ENCODE data around the gene PCBD2. TPM values are rescaled to one million over a fixed set of nuclear protein-coding genes. Genes with fewer than 3 reads are reported as not detected.

PCBD2 gene
- total RNA-seq, 1 donor from 2014 or later, result 7.6 TPM

DNA sequence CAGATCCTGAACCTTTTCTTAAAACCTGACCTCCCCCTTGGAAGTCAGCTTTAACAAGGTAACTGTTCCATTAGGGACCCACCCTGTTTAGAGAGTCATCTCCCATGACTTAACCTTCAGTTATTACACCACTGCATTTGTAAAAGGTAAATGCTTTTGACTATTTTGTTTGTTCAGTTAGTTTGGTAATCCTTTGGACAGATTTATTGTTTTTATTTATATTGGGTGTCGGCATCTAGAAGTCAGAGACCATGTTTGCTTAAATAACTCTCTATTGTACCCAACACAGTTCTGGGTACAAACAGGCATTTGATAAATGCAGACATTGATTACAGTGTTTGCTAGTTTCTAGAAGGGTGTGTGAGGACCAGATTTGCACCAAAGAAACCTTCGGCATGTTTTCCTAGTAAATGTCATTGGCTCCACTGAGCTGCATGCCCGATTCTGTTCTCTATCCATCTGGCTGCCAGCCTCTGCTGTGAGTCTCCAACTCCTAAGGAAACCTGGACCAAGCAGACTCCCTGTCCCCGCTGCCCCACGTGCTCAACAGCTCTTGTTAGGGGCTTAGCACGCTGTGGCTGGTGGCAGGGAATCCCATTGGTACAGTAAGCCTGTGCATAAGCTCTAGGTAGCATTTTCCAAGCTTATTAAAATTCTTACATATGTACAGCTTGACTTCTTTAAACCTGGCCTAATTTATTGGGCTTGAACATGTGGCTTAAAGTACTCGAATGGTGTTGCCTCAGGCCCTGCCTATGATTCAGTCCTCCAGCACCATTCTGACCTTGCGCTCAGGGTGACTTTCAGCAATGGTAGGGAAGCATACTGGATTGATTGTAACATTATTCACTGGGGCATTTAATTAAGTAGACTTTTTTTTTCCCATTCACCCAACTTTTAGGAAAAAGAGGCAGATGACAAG lies 6.6 kb downstream of the PCBD2 start:
- no peak overlapping the region for H3K4me3 ChIP-seq
- H3K27me3 ChIP-seq, result no peaks in the 10 kb centered on the region
- DNase-seq (ENCODE audit: low spot score in 2 of 2), result no peak
- intact Hi-C loops (cut with DNase I), result loop anchor here (10.0 kb wide), 1 partner anchor 423 kb away; no protein-coding TSS in a partner anchor
- H3K4me1 ChIP-seq, result no peaks in the 10 kb centered on the region
- H3K27ac ChIP-seq, result no peak overlapping the region
- H3K36me3 ChIP-seq, result peaks cover 26 to 43% of the 10 kb centered on the region in 2 donors
- no peaks in the 10 kb centered on the region for H3K9me3 ChIP-seq
- TF ChIP-seq, protein P1, sequence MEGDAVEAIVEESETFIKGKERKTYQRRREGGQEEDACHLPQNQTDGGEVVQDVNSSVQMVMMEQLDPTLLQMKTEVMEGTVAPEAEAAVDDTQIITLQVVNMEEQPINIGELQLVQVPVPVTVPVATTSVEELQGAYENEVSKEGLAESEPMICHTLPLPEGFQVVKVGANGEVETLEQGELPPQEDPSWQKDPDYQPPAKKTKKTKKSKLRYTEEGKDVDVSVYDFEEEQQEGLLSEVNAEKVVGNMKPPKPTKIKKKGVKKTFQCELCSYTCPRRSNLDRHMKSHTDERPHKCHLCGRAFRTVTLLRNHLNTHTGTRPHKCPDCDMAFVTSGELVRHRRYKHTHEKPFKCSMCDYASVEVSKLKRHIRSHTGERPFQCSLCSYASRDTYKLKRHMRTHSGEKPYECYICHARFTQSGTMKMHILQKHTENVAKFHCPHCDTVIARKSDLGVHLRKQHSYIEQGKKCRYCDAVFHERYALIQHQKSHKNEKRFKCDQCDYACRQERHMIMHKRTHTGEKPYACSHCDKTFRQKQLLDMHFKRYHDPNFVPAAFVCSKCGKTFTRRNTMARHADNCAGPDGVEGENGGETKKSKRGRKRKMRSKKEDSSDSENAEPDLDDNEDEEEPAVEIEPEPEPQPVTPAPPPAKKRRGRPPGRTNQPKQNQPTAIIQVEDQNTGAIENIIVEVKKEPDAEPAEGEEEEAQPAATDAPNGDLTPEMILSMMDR (IDR thresholded peaks at IDR 0.05), result no peak

DNA sequence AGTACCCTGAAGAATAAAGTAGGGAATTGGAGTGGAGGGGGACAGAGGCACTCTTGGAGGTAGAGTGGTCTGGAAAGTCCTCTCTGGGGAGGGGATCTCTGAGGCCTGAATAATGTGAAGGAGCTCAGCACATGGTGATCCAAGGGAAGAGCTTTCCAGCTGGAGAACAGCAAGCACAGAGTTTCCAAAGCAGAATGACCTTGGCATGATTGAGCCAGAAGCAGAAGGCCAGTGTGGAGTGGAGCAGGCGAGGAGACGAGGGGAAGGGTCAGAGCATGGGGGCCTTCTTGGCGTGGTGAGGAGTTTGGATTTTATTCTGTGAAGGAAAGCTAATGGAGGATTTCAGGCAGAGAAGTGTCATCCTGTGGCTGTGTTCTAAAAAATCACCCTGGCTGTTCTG lies 8.3 kb downstream of the PCBD2 start:
- intact Hi-C loops (cut with DNase I), result loop anchor here (10.0 kb wide), 1 partner anchor 422 kb away; no protein-coding TSS in a partner anchor
- TF ChIP-seq, protein P1 (IDR thresholded peaks at IDR 0.05), result no peak
- H3K9me3 ChIP-seq, result no peaks in the 10 kb centered on the region
- no peaks in the 10 kb centered on the region for H3K4me1 ChIP-seq
- no peak overlapping the region for H3K4me3 ChIP-seq
- no peak overlapping the region for H3K27ac ChIP-seq
- H3K27me3 ChIP-seq, result no peaks in the 10 kb centered on the region
- peaks cover 26 to 47% of the 10 kb centered on the region in 2 donors for H3K36me3 ChIP-seq
- DNase-seq (ENCODE audit: low spot score in 2 of 2), result no peak

DNA sequence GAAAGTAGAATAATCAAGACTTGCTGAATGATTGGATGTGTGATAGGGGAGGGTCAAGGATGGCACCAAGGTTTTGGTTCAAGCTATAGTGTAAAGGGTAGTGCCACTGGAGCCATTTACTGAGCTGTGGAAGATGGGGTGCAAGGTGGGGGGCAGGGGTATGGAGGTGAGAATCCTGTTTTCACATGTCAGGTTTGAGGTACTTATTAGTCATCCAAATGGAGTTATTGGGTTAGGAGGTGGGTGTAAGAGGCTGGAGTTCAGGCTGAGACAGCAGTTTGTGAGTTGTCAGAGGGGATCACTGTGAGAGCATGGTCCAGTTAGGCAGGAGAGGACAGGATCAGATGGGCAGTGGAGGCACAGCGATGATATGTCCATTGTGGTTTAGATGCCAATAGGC lies 8.9 kb downstream of the PCBD2 start:
- TF ChIP-seq, protein P1 (IDR thresholded peaks at IDR 0.05), result no peak
- no peak overlapping the region for H3K4me3 ChIP-seq
- H3K27ac ChIP-seq, result no peak overlapping the region
- DNase-seq (ENCODE audit: low spot score in 2 of 2), result no peak
- no peaks in the 10 kb centered on the region for H3K4me1 ChIP-seq
- intact Hi-C loops (cut with DNase I), result loop anchor here (10.0 kb wide), 1 partner anchor 421 kb away; no protein-coding TSS in a partner anchor
- H3K36me3 ChIP-seq, result peaks cover 26 to 47% of the 10 kb centered on the region in 2 donors
- no peaks in the 10 kb centered on the region for H3K27me3 ChIP-seq
- H3K9me3 ChIP-seq, result no peaks in the 10 kb centered on the region

DNA sequence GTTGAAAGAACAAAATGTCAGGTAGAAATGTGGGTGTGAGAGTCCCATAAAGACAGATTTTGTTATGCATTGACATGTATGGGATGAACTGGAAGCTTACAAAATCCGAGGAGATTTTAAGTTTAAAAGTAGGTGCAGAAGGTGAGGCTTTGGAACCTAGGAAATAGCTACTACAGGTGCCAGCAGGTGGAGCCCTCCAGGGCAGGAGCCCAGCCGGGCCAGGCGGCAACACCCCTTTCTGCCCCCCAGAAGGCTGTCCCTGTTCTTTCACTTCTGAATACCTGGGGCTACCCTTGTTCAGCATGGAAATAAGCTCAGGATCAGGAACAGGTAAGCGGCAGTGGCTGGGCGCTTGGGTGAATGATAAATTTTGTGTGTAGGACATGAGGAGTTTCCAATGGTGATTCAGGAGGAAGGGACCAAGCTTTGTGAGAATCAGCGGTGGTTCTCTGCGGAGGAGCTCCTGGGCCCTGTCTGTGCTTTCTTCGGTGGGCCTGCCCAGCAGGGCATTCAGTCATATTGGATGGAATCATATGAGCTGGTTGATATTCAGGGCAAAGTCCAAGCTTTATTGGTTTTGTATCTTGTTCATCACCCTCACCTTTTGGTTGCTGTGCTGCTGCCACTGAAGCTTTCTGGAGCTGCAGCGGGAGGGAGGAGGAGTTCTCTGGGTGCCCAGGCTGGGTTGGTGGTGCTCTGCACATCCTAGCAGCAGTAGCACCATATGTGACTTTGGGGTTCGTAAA lies 12.3 kb downstream of the PCBD2 start:
- TF ChIP-seq, protein P1 (IDR thresholded peaks at IDR 0.05), result peak in 1 of 3 experiments; percentile 14
- intact Hi-C loops (cut with DNase I), result loop anchor here (10.0 kb wide), 1 partner anchor 418 kb away; no protein-coding TSS in a partner anchor
- no peaks in the 10 kb centered on the region for H3K4me1 ChIP-seq
- H3K27ac ChIP-seq, result no peak overlapping the region
- no peaks in the 10 kb centered on the region for H3K9me3 ChIP-seq
- H3K27me3 ChIP-seq, result no peaks in the 10 kb centered on the region
- no peak overlapping the region for H3K4me3 ChIP-seq
- DNase-seq (ENCODE audit: low spot score in 2 of 2), result no peak
- peaks cover 26 to 48% of the 10 kb centered on the region in 2 donors for H3K36me3 ChIP-seq

DNA sequence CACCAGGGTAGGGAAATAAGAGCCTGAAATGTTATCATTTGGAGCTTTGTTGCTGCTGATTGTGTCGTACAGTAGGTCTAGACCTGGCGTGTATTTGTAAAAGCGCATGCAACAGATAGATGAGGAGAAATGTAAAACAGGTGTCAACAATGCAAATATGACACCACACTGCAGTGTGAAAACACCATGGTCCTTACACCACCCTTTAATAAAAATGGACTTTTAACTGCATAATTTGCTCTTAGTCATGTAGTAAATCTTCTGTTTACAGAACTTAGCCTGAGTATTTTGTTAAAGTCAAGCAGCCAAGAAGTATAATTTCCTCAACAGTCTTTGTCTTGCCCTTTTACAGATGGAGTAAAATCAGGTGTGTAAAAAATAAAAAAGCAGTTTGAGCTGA lies 13.9 kb downstream of the PCBD2 start:
- DNase-seq (ENCODE audit: low spot score in 2 of 2), result no peak
- Histone ChIP-seq H3K9me3 (no peaks in the 10 kb centered on the region), H3K36me3 (peaks cover 20 to 40% of the 10 kb centered on the region in 2 donors), H3K27me3 (no peaks in the 10 kb centered on the region), H3K4me3 (no peak overlapping the region), H3K4me1 (no peaks in the 10 kb centered on the region), H3K27ac (no peak overlapping the region)
- TF ChIP-seq, protein P1 (IDR thresholded peaks at IDR 0.05), result no peak
- intact Hi-C loops (cut with DNase I), result loop anchor here (10.0 kb wide), 1 partner anchor 416 kb away; no protein-coding TSS in a partner anchor
